ENCODE data around the gene NDUFAF2. TPM values are rescaled to one million over a fixed set of nuclear protein-coding genes. Genes with fewer than 3 reads are reported as not detected.

Gene NDUFAF2
- total and polyA plus RNA-seq, 2 of the 13 experiments (the other 11 are each of a cell fraction or from before 2014, with no cell fraction given), result 34.0 to 78.4 TPM

DNA sequence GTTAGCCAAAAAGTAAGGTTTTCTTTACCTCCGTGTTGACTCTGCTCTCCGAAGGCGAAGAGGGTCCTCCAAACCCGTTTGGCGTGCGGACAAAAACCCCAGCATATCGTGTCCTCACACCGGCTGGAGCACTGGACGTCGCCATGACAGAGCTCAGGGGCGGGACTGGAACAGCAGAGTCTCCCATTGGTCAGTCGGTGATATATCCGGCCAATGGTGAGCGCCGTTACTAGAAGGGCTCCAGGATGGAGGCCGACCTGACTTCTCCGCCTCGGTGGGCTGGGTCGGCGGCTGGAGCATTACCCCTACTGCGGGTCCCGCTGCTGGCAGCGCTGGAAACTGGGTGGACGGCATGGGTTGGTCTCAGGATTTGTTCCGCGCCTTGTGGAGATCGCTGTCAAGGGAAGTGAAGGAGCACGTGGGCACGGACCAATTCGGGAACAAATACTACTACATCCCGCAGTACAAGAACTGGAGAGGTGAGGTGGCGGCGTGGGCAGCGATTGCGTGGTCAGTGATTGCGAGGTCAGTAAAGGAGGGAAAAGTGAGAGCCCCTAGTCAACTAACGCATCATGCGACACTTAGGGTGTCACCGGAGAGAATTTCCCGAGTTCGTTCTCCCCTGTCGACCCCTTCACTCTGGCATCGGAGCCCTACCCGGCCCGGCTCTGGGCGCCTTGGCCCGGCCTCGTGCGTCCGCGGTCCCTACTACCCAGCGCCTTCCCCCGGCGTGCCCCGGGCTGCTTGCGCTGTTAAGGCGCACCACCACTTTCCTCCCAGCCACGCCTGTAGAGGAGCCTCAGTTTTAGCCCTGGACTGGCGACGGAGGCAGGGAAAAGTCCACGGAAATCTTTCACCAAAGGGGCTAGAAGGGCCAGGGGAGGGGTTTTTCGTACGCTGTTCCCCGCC is at the start of gene NDUFAF2, which contains the start of gene ERCC8 (continued):
- TF ChIP-seq ZGPAT (CRISPR knock-in tag; IDR thresholded peaks at IDR 0.05), result peak; percentile 48
- TF ChIP-seq TEAD3 (CRISPR knock-in tag; optimal IDR thresholded peaks at IDR 0.05; ENCODE audit: borderline replicate concordance), result no peak
- TF ChIP-seq, protein P1, sequence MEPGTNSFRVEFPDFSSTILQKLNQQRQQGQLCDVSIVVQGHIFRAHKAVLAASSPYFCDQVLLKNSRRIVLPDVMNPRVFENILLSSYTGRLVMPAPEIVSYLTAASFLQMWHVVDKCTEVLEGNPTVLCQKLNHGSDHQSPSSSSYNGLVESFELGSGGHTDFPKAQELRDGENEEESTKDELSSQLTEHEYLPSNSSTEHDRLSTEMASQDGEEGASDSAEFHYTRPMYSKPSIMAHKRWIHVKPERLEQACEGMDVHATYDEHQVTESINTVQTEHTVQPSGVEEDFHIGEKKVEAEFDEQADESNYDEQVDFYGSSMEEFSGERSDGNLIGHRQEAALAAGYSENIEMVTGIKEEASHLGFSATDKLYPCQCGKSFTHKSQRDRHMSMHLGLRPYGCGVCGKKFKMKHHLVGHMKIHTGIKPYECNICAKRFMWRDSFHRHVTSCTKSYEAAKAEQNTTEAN (CRISPR knock-in tag; conservative IDR thresholded peaks at IDR 0.05), result no peak
- TF ChIP-seq MXD1 (CRISPR knock-in tag; IDR thresholded peaks at IDR 0.05), result peak; percentile 50; the same call in 1 of the 2 replicates
- TF ChIP-seq KAT8 (CRISPR knock-in tag; IDR thresholded peaks at IDR 0.05), result peak; percentile 79
- no peak; the same call in 1 of the 2 replicates for TF ChIP-seq NR0B2 (CRISPR knock-in tag; IDR thresholded peaks at IDR 0.05)
- peak; percentile 73 for TF ChIP-seq ZFP91 (CRISPR knock-in tag; IDR thresholded peaks at IDR 0.05; ENCODE audit: borderline replicate concordance)
- TF ChIP-seq CTCF (CRISPR knock-in tag; IDR thresholded peaks at IDR 0.05), result 0 out of 2 replicates have a peak, but pooled peaks have one; percentile 3
- no peak for TF ChIP-seq GRHL1 (CRISPR knock-in tag; conservative IDR thresholded peaks at IDR 0.05)
- no peak; the same call in 1 of the 2 replicates for TF ChIP-seq ARHGAP35 (CRISPR knock-in tag; IDR thresholded peaks at IDR 0.05; ENCODE audit: borderline replicate concordance)
- TF ChIP-seq PAF1 (CRISPR knock-in tag; IDR thresholded peaks at IDR 0.05), result no peak
- peak; percentile 27; the same call in 1 of the 2 replicates for TF ChIP-seq TARDBP (CRISPR knock-in tag; IDR thresholded peaks at IDR 0.05)
- TF ChIP-seq ZNF335 (CRISPR knock-in tag; IDR thresholded peaks at IDR 0.05), result no peak
- TF ChIP-seq POLR2G (IDR thresholded peaks at IDR 0.05; ENCODE audit: low read depth, low read length), result peak; percentile 80
- TF ChIP-seq ZSCAN5A (CRISPR knock-in tag; IDR thresholded peaks at IDR 0.05; ENCODE audit: borderline replicate concordance), result no peak
- TF ChIP-seq ZNF451 (CRISPR knock-in tag; IDR thresholded peaks at IDR 0.05), result peak; percentile 55; the same call in 1 of the 2 replicates
- no peak for TF ChIP-seq RFX5 (IDR thresholded peaks at IDR 0.05; ENCODE audit: low read depth, low read length)
